ENCODE results near the gene PSD4. TPM values are rescaled to one million over a fixed set of nuclear protein-coding genes. Genes with fewer than 3 reads are reported as not detected.

Gene PSD4
- total RNA-seq, 1 experiment from 2014 or later = 46.6 TPM

- Histone ChIP-seq H3K4me2 (ENCODE audit: low read length) (no peak overlapping the region), H3K9ac (ENCODE audit: low read length) (peak overlapping the region; percentile 80), H4K20me1 (ENCODE audit: low read length) (no peaks in the 10 kb centered on the region), H3K4me3 (ENCODE audit: low read length) (no peak overlapping the region), H2AFZ (ENCODE audit: low read length) (no peak overlapping the region), H3K27me3 (ENCODE audit: low read length) (no peaks in the 10 kb centered on the region), H3K9me3 (ENCODE audit: low read length) (no peaks in the 10 kb centered on the region), H3K4me1 (ENCODE audit: insufficient read depth, low read length) (peaks cover 47% of the 10 kb centered on the region), H3F3A (ENCODE audit: low read length, unreplicated experiment) (peaks cover 7% of the 10 kb centered on the region), H3K9me2 (replicated peaks; ENCODE audit: low read length) (no peaks in the 10 kb centered on the region), H3K27ac (ENCODE audit: low read length) (peak overlapping the region; percentile 98), H3K36me3 (ENCODE audit: low read depth, low read length) (no peaks in the 10 kb centered on the region), H3K79me2 (ENCODE audit: low read length) (peaks cover 20% of the 10 kb centered on the region)
- TF ChIP-seq EZH2phosphoT487 (IDR thresholded peaks at IDR 0.05; ENCODE audit: borderline replicate concordance, low read length) (no peak), EZH2 (IDR thresholded peaks at IDR 0.05; ENCODE audit: low read length, unreplicated experiment) (no peak)
- TF ChIP-seq, protein P1, sequence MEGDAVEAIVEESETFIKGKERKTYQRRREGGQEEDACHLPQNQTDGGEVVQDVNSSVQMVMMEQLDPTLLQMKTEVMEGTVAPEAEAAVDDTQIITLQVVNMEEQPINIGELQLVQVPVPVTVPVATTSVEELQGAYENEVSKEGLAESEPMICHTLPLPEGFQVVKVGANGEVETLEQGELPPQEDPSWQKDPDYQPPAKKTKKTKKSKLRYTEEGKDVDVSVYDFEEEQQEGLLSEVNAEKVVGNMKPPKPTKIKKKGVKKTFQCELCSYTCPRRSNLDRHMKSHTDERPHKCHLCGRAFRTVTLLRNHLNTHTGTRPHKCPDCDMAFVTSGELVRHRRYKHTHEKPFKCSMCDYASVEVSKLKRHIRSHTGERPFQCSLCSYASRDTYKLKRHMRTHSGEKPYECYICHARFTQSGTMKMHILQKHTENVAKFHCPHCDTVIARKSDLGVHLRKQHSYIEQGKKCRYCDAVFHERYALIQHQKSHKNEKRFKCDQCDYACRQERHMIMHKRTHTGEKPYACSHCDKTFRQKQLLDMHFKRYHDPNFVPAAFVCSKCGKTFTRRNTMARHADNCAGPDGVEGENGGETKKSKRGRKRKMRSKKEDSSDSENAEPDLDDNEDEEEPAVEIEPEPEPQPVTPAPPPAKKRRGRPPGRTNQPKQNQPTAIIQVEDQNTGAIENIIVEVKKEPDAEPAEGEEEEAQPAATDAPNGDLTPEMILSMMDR (conservative IDR thresholded peaks at IDR 0.05; ENCODE audit: low read depth, low read length) = no peak
- CTCF ChIA-PET = no interaction called here
- POLR2A ChIA-PET (ENCODE audit: unreplicated experiment) = no interaction called here
- no TSS peak for BruUV-seq (replicated peaks)
- intact Hi-C loops (cut with micrococcal nuclease) = no loop called here
- DNase-seq (no peak), ATAC-seq (no peak)
These were observed 68.6 kb downstream of the PSD4 start for GRCh38 chr2:113242327-113242726.

DNA sequence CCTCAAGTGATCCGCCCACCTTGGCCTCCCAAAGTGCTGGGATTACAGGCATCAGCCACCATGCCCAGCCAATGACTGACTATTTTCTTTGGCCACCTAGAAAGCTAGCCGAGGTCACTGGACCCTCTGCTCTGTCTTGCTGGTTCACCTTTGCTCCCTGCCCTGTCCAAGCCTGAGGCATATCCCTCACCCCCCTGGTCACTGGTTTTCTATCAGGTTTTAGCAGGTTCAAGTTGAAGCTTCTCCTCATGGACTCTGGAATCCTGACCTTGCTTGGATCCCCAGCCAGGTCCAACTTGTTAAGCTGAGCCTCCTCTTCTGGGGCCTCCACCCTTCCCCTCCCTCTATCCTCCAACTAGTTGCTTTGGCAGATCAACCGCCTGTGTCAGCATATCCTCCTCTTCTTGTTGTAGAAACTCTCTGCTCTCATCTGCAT, 71.5 kb downstream of the PSD4 start:
- Histone ChIP-seq H3K36me3 (ENCODE audit: low read depth, low read length) (no peaks in the 10 kb centered on the region), H3K9ac (ENCODE audit: low read length) (no peak overlapping the region), H3K27ac (ENCODE audit: low read length) (no peak overlapping the region), H3K4me2 (ENCODE audit: low read length) (no peak overlapping the region), H3K4me3 (ENCODE audit: low read length) (no peak overlapping the region), H4K20me1 (ENCODE audit: low read length) (no peaks in the 10 kb centered on the region), H3K79me2 (ENCODE audit: low read length) (peaks cover 5% of the 10 kb centered on the region; the same call in 1 of the 2 replicates), H3F3A (ENCODE audit: low read length, unreplicated experiment) (peaks cover 7% of the 10 kb centered on the region), H3K9me2 (replicated peaks; ENCODE audit: low read length) (no peaks in the 10 kb centered on the region), H2AFZ (ENCODE audit: low read length) (no peak overlapping the region), H3K4me1 (ENCODE audit: insufficient read depth, low read length) (peaks cover 22% of the 10 kb centered on the region), H3K27me3 (ENCODE audit: low read length) (no peaks in the 10 kb centered on the region), H3K9me3 (ENCODE audit: low read length) (no peaks in the 10 kb centered on the region)
- TF ChIP-seq, protein P1 (conservative IDR thresholded peaks at IDR 0.05; ENCODE audit: low read depth, low read length) = no peak
- TF ChIP-seq EZH2phosphoT487 (IDR thresholded peaks at IDR 0.05; ENCODE audit: borderline replicate concordance, low read length) = no peak
- TF ChIP-seq EZH2 (IDR thresholded peaks at IDR 0.05; ENCODE audit: low read length, unreplicated experiment) = no peak
- DNase-seq (no peak), ATAC-seq (no peak)
- intact Hi-C loops (cut with micrococcal nuclease) = loop anchor here (5.0 kb wide), 1 partner anchor 37 kb away; no protein-coding TSS in a partner anchor
- ChIA-PET POLR2A (ENCODE audit: unreplicated experiment) (no interaction called here), CTCF (interaction anchor here (0.9 kb wide), 1 partner anchor 41 kb away, joined by 3 read pairs; no protein-coding TSS in a partner anchor)
- BruUV-seq (replicated peaks) = no TSS peak

DNA sequence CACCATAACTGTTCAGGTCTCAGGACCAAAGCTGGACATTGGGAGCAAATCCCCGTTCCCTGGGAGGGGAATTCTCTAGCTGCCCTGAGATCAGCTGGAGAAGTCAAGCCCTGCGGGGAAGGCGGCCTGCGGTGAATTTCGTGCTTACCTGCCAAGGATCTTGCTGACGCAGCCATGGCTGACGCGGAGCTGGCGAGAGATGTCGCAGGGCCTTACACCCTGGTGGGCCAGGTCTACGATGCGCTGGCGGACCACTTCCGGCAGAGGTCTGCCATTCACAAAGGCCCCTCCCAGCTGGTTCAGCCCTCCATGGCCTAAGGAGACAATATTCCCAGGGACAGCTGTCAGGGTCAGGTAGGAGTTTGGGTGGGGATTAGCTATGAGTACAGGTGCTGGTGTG, 72.8 kb downstream of the PSD4 start:
- Histone ChIP-seq H3K9me2 (replicated peaks; ENCODE audit: low read length) (no peaks in the 10 kb centered on the region), H4K20me1 (ENCODE audit: low read length) (no peaks in the 10 kb centered on the region), H3K27me3 (ENCODE audit: low read length) (no peaks in the 10 kb centered on the region), H3K4me1 (ENCODE audit: insufficient read depth, low read length) (peaks cover 19% of the 10 kb centered on the region), H3K9ac (ENCODE audit: low read length) (no peak overlapping the region), H3K27ac (ENCODE audit: low read length) (no peak overlapping the region), H3K4me3 (ENCODE audit: low read length) (no peak overlapping the region), H3K79me2 (ENCODE audit: low read length) (peaks cover 5% of the 10 kb centered on the region; the same call in 1 of the 2 replicates), H2AFZ (ENCODE audit: low read length) (no peak overlapping the region), H3F3A (ENCODE audit: low read length, unreplicated experiment) (peaks cover under 1% of the 10 kb centered on the region), H3K9me3 (ENCODE audit: low read length) (no peaks in the 10 kb centered on the region), H3K36me3 (ENCODE audit: low read depth, low read length) (no peaks in the 10 kb centered on the region), H3K4me2 (ENCODE audit: low read length) (no peak overlapping the region)
- POLR2A ChIA-PET (ENCODE audit: unreplicated experiment) = interaction anchor here (0.5 kb wide), 1 partner anchor 44 kb away, joined by 19 read pairs; no protein-coding TSS in a partner anchor
- intact Hi-C loops (cut with micrococcal nuclease) = loop anchor here (5.0 kb wide), 1 partner anchor 36 kb away; no protein-coding TSS in a partner anchor
- BruUV-seq (replicated peaks) = no TSS peak
- TF ChIP-seq EZH2phosphoT487 (IDR thresholded peaks at IDR 0.05; ENCODE audit: borderline replicate concordance, low read length) (no peak), EZH2 (IDR thresholded peaks at IDR 0.05; ENCODE audit: low read length, unreplicated experiment) (no peak)
- TF ChIP-seq, protein P1 (conservative IDR thresholded peaks at IDR 0.05; ENCODE audit: low read depth, low read length) = no peak
- DNase-seq = no peak
- CTCF ChIA-PET = interaction anchor here (0.6 kb wide), 1 partner anchor 37 kb away, joined by 3 read pairs; no protein-coding TSS in a partner anchor
- ATAC-seq = no peak

Measured in PC-3 (cell line).